Tongue (tissue), 2 donors: ENCODE measurements around the gene SSRP1. TPM values are rescaled to one million over a fixed set of nuclear protein-coding genes. Genes with fewer than 3 reads are reported as not detected.

Source experiments
- DNase-seq: peaks from one replicate; pipeline ENCODE4 v3.0.0-alpha.2; 2015
- total RNA-seq: library from RNA; depleted of rRNA; stranded (reverse); fragments of >200 nt; gene quantifications from one replicate; pipeline ENCODE4 v1.2.3, GENCODE V29; 2014

SSRP1 gene
- total RNA-seq, 1 donor from 2014 or later: 66.2 TPM

DNA sequence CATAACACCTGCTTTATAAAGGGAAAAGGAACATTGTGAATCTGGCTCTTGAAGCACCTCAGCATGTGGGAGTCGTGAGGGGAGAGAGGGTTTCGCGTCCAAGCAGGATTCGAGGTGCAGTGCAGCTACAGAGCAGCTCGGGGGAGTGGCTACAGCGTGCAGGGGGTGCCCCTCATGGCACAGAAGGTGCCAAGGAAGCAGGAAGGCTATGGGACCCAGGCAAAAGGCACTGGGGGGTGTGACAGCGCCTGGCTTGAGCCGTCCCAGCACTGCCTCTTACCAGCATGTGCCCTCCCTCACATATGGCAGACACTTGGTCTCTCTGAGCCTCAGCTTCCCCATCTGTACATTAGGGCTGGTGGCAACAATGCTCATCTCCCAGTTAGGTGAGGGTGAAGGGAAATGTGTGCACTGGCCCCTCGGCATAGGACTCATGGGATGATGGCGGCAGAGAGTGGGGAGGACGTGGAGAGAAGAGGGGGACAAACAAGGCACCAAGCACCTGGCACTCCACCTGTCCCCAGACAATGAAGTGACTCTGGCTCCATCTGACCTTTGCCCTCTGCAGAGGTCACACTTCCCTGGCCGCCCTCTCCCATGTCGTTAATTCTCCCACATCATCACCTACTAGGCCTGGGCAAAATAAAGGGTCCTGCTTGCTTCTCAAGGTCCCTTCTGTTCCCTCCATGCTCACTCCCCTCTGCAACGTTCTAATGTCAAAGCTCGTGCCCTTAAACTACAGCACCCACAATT is 21.3 kb downstream of the SSRP1 start:
- DNase-seq: no peak

GRCh38 chr11:57313788-57314135 is 21.9 kb downstream of the SSRP1 start:
- no peak for DNase-seq

GRCh38 chr11:57313071-57313787 is 22.5 kb downstream of the SSRP1 start:
- no peak for DNase-seq

GRCh38 chr11:57312511-57313021 is 23.1 kb downstream of the SSRP1 start:
- no peak for DNase-seq

DNA sequence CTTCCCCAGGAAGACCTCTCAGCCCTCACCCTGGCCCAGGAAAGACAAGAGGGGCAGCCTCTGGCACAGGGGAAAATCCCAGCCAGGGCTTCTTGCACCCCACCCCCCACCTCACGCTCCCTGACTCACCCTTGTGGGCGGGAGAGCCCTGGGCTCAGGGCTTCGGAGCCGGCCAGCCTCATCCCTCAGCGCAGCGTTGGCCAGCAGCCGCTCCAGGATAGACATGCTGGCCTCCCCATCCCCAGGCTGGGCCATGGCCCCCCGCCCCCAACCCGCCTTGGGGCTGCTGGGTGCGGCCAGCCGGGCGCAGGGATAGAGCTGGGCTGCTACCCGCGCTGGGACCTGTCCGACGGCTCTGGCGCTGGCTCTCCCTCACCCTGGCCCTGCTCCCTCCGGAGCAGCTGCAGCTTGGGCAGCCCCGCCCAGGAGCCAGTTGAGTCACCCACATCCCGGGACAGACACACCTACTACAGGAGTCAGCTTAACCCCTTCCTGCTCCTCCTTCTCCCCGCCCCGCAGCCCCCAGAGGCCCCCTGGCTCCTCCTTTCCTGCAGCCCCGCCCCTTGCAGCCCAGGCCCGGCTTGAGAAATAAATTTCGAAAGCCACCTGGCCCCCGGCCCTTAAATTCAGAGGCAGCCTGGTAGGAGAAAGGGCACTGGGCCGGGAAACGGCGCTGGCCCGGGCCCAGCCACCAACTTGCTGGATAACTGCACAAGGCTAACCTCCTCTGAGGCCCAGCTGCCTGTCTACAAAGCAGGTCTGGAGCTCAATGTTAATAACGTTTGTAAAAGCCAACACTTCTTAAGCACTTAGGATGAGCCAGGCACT is 24.4 kb downstream of the SSRP1 start:
- DNase-seq: peak; percentile 94

- DNase-seq: peak; percentile 66
Measured at GRCh38 chr11:57310630-57311086, 25.0 kb downstream of the SSRP1 start.

- DNase-seq: no peak
Measured at GRCh38 chr11:57310091-57310490, 25.6 kb downstream of the SSRP1 start.

GRCh38 chr11:57309106-57310059 is 26.3 kb downstream of the SSRP1 start:
- no peak for DNase-seq

- DNase-seq: no peak
Measured at GRCh38 chr11:57308426-57309060, 27.1 kb downstream of the SSRP1 start.

DNA sequence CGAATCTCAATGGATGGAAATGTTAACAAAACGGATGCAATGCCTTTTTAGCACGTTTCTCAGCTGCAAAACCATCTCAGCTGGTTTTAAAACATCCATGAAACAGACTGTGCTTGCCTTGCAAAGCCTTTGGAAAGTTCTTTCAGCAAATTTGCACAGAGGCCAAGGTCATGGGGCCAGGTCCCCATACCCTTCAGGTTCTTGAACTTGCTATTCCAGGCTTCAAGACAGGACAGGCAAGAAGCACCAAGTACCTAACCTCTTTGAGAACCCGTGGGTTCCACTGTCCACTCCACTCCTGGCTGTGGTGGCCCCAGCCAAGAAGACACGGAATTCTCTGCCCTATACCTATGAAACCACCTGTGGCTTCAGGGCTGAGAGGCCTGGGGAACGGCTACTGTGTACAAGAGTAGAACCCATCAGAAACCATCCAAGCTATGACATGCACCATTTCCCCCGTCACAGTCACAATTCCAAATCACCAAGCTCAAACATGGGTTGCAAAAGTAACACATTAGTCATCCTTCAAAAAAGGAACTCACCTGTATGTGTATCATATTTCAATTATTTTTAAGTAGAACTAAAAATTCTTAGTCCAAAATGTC is 27.9 kb downstream of the SSRP1 start:
- DNase-seq: no peak

GRCh38 chr11:57306940-57307565 is 28.6 kb downstream of the SSRP1 start:
- DNase-seq: no peak

- DNase-seq: peak; percentile 45
Measured at GRCh38 chr11:57306161-57306876, 29.4 kb downstream of the SSRP1 start.

- no peak for DNase-seq
Measured at GRCh38 chr11:57305523-57305922, 30.2 kb downstream of the SSRP1 start.

DNA sequence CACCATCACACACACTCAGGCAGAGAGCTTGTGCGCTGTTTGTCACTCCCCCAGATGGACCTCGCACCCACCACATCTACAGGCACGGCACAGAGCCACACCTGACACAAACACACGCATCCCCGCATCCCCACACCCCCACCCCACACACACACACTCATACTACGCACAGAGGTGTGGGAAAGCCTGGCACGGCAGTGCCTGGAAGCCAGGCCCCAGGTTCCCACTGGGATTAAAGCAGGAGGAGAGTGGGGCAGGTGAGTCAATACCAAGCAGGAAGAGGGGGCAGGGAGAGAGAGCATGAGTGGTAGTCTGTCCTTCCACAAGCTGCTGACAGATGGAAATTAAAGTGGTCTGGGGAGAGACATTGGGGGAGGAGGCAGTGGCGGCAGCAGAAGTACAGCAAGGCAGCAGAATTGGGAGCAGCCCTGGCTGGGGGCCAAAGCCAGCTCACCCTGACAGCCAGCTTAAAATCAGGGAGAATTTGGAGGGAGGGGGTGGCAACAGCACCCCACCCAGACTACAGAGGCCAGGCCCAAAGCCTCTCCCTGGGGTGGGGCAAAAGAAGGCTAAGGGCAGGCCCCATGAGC is 31.6 kb downstream of the SSRP1 start:
- no peak for DNase-seq

DNA sequence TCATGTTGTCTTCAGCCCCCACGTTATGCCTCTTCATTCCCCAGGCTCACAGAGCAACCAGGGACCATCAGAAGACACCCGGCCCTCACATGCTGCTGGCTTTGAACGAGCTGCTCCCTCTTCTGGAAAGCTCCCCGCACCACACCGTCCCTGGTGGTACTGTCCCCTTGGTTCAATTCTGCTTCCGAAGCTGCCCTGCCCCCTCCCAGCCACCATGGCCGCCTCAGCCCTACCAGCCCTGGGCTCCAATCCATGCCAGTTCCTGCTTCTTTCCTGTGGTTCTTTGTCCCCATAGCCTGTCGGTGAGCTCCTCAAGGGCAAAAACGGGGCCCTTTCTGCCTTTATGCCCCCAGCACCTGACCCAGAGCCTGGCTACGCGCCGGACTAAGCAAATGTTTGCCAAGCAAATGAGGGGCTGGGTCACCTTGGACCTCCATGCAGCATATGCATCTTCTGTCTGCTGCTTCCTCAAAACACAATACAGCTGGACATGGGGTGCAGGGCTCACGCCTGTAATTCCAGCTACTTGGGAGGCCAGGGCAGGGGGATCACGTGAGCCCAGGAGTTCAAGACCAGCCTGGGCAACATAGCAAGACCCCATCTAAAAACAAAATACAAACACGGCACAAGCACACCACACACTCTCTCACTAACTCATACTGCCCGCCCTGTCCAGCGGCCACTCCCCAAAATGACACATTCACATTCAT is 32.3 kb downstream of the SSRP1 start:
- DNase-seq: no peak

DNA sequence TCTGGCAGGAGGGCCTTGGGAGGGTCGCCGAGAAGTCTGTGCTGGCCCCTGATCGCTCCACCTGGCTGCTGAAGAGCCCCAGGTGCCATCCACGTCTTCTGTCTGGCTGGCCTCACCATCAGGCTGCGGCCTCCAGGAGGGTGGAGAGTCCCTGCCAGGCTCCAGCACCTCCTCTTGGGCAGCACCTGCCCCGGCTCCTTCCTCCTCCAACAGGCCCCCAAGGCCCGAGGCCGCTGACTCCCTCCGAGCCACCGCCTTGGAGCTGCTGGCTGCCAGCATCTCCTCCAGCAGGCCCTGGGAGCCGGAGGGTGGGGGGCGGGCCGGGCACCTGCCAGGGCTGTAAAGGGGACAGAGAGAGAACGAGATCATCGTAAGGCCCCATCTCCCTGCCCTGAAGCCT is 33.2 kb downstream of the SSRP1 start:
- no peak for DNase-seq

DNA sequence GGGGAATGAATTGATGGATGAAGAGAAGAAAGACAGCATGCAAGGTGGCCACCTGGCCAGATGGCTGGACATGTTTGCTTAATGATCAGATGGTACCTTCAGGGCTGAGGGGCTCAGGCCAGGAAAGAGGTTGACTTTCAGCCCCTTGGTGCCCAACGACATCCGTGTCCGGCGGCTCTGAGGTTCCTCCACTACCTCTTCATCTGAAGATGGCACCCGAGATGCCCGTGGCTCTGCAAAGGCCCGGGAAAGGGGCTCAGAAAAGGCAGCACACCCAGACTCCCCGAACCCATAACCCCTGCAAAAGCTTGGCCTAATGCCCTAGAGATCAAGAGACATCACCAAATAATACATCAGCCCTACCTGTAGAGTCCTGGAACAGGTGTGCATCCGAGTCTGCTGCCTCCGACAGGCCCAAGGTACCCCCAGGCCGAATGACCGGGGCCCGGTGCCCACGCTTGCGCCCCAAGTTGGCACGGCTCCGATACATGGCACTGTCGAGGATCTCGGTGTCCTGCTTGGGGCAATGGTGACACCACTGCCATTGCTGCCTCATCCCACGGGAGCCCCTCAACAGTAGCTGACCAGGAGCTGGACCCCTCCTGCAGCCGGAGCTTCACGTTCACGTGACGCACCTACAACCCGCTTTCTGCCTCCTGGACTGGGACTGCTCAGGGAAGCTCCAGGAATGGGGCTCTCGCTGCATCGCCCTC is 33.8 kb downstream of the SSRP1 start:
- no peak for DNase-seq

DNA sequence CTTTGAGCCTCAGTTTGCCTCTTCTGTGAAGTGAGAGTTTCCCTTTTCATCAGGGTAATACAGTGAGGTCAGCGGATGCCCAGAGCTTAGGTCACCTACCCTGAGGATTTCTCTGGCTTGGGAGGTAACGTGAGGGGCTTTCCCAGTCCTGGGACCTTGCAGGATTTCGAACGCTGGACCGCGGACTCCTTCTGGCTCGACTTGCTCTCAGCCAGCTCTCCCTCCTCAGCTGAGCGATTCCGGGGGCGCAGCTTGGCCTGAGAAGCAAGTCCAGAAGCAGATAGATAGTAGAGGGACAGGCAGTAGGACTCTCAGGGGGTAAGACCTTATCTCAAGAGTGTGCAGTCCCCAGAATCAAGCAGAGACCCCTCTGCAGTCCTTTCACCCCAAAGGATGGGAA is 34.9 kb downstream of the SSRP1 start:
- no peak for DNase-seq
